NT2/D1 (cell line): ENCODE data around the gene STAT6.

Experiments
- DNase-seq: peaks from one replicate; pipeline ENCODE4 v3.0.0-alpha.2; 2011; ENCODE audit warnings: low read depth, low spot score
- H3K27me3 ChIP-seq: 2 replicates; pipeline ENCODE4 v1.6.0; 2011; ENCODE audit warnings: mild to moderate bottlenecking; ENCODE audit not compliant: insufficient read length, insufficient read depth
- H3K36me3 ChIP-seq: 2 replicates; pipeline ENCODE4 v1.6.1; 2011; ENCODE audit warnings: mild to moderate bottlenecking, low read length, mixed read lengths; ENCODE audit not compliant: insufficient read depth, insufficient read length
- H3K4me1 ChIP-seq: 2 replicates; pipeline ENCODE4 v1.5.1; 2011; ENCODE audit not compliant: insufficient read depth, insufficient read length
- H3K4me3 ChIP-seq: 2 replicates; pipeline ENCODE4 v1.5.1; 2011; ENCODE audit warnings: low read depth; ENCODE audit not compliant: insufficient read length
- H3K9ac ChIP-seq: 2 replicates; pipeline ENCODE4 v1.6.0; 2011; ENCODE audit warnings: low read depth; ENCODE audit not compliant: insufficient read length
- H3K9me3 ChIP-seq: 2 replicates; pipeline ENCODE4 v1.5.1; 2011; ENCODE audit warnings: mild to moderate bottlenecking, low read length; ENCODE audit not compliant: insufficient read depth
- SUZ12 ChIP-seq: IDR thresholded peaks from 2 replicates; pipeline ENCODE4 v1.6.1; 2011; ENCODE audit not compliant: insufficient read length, insufficient read depth; ENCODE audit errors: extremely low read depth
- YY1 ChIP-seq: IDR thresholded peaks from 2 replicates; pipeline ENCODE4 v1.6.1; 2011; ENCODE audit not compliant: insufficient read length, insufficient read depth
- ZNF274 ChIP-seq: IDR thresholded peaks from 2 replicates; pipeline ENCODE4 v1.6.1; 2011; ENCODE audit warnings: mild to moderate bottlenecking, low read depth, low read length

Gene STAT6

GRCh38 chr12:57111031-57111734 is at the start of gene STAT6:
Gene STAT6 (minus strand): TSS chr12:57111362. CDS start chr12:57108278, 3,084 bp downstream.
- Histone ChIP-seq H3K27me3 (no peaks in the 10 kb centered on the region), H3K4me1 (peaks cover 14% of the 10 kb centered on the region)
- TF ChIP-seq YY1 (no peak), ZNF274 (no peak), SUZ12 (no peak)

GRCh38 chr12:57160741-57161140 is 49.6 kb upstream of the STAT6 start:
- Histone ChIP-seq H3K9me3 (no peaks in the 10 kb centered on the region), H3K4me1 (peaks cover 3% of the 10 kb centered on the region), H3K4me3 (no peak overlapping the region), H3K36me3 (peaks cover 91% of the 10 kb centered on the region), H3K9ac (no peak overlapping the region), H3K27me3 (no peaks in the 10 kb centered on the region)
- DNase-seq, result no peak
- no peak for TF ChIP-seq SUZ12
- no peak for TF ChIP-seq YY1
- TF ChIP-seq ZNF274, result no peak

More at GRCh38 chr12:57111031-57111734, at the start of gene STAT6:
- H3K36me3 ChIP-seq, result peaks cover 25% of the 10 kb centered on the region
- no peak for DNase-seq
- H3K9me3 ChIP-seq, result no peaks in the 10 kb centered on the region
- H3K9ac ChIP-seq, result peak within 1 kb of the TSS; percentile 96
- H3K4me3 ChIP-seq, result peak within 1 kb of the TSS; percentile 84

- H3K9ac ChIP-seq, result no peak overlapping the region
- H3K36me3 ChIP-seq, result peaks cover 91% of the 10 kb centered on the region
- peaks cover 3% of the 10 kb centered on the region for H3K4me1 ChIP-seq
- no peak for DNase-seq
- no peak overlapping the region for H3K4me3 ChIP-seq
- no peaks in the 10 kb centered on the region for H3K27me3 ChIP-seq
- TF ChIP-seq SUZ12 (no peak), ZNF274 (no peak), YY1 (no peak)
- H3K9me3 ChIP-seq, result no peaks in the 10 kb centered on the region
Measured at GRCh38 chr12:57160040-57160439, 48.9 kb upstream of the STAT6 start.

- H3K9ac ChIP-seq, result no peak overlapping the region
- DNase-seq, result no peak
- H3K36me3 ChIP-seq, result peaks cover 91% of the 10 kb centered on the region
- no peaks in the 10 kb centered on the region for H3K9me3 ChIP-seq
- no peak for TF ChIP-seq YY1
- no peak overlapping the region for H3K4me3 ChIP-seq
- no peaks in the 10 kb centered on the region for H3K27me3 ChIP-seq
- peaks cover 3% of the 10 kb centered on the region for H3K4me1 ChIP-seq
Measured at GRCh38 chr12:57159311-57159710, 48.1 kb upstream of the STAT6 start.

GRCh38 chr12:57158665-57159064 is 47.5 kb upstream of the STAT6 start:
- TF ChIP-seq ZNF274, result no peak
- TF ChIP-seq SUZ12, result no peak
- no peak for TF ChIP-seq YY1
- Histone ChIP-seq H3K4me3 (no peak overlapping the region), H3K36me3 (peaks cover 94% of the 10 kb centered on the region), H3K27me3 (no peaks in the 10 kb centered on the region), H3K9me3 (no peaks in the 10 kb centered on the region), H3K9ac (no peak overlapping the region), H3K4me1 (peaks cover 3% of the 10 kb centered on the region)
- no peak for DNase-seq

GRCh38 chr12:57158186-57158585 is 47.0 kb upstream of the STAT6 start:
- H3K9me3 ChIP-seq, result no peaks in the 10 kb centered on the region

GRCh38 chr12:57157588-57158173 is 46.5 kb upstream of the STAT6 start:
- no peaks in the 10 kb centered on the region for H3K9me3 ChIP-seq
- peaks cover 3% of the 10 kb centered on the region for H3K4me1 ChIP-seq
- H3K36me3 ChIP-seq, result peaks cover 97% of the 10 kb centered on the region
- H3K4me3 ChIP-seq, result no peak overlapping the region
- H3K9ac ChIP-seq, result no peak overlapping the region
- no peak for DNase-seq
- H3K27me3 ChIP-seq, result no peaks in the 10 kb centered on the region
- TF ChIP-seq SUZ12 (no peak), ZNF274 (no peak), YY1 (no peak)

More at GRCh38 chr12:57158186-57158585, 47.0 kb upstream of the STAT6 start:
- peaks cover 97% of the 10 kb centered on the region for H3K36me3 ChIP-seq
- DNase-seq, result no peak
- no peak overlapping the region for H3K4me3 ChIP-seq
- no peaks in the 10 kb centered on the region for H3K27me3 ChIP-seq
- H3K9ac ChIP-seq, result no peak overlapping the region
- TF ChIP-seq ZNF274, result no peak
- TF ChIP-seq YY1, result no peak
- TF ChIP-seq SUZ12, result no peak
- H3K4me1 ChIP-seq, result peaks cover 3% of the 10 kb centered on the region
